Chondrocyte (in vitro differentiated cells): ENCODE measurements around the gene SEC24D. TPM values are rescaled to one million over a fixed set of nuclear protein-coding genes. Genes with fewer than 3 reads are reported as not detected.
A peak's percentile ranks its signal among the peaks of the same experiment; 100 is the strongest.

Experiments used
- DNase-seq: peaks from one replicate; pipeline ENCODE4 v3.0.0; 2021; ENCODE audit warnings: mixed read lengths, low spot score
- H3K27ac Mint-ChIP-seq: one replicate; pipeline ENCODE4 v1.8.0; 2021; ENCODE audit warnings: mild to moderate bottlenecking, moderate library complexity, mixed read lengths; ENCODE audit not compliant: unreplicated experiment
- H3K27me3 Mint-ChIP-seq: 2 replicates; pipeline ENCODE4 v1.8.0; 2021; ENCODE audit warnings: low read depth, mixed read lengths
- H3K36me3 Mint-ChIP-seq: 2 replicates; pipeline ENCODE4 v1.8.0; 2021; ENCODE audit warnings: low read depth, mixed read lengths
- H3K4me1 Mint-ChIP-seq: 2 replicates; pipeline ENCODE4 v1.8.0; 2021; ENCODE audit warnings: low read depth, mild to moderate bottlenecking, mixed read lengths
- H3K4me3 Mint-ChIP-seq: one replicate; pipeline ENCODE4 v1.8.0; 2021; ENCODE audit warnings: mild to moderate bottlenecking, moderate library complexity, mixed read lengths; ENCODE audit not compliant: unreplicated experiment
- H3K9me3 Mint-ChIP-seq: 2 replicates; pipeline ENCODE4 v1.8.0; 2021; ENCODE audit warnings: low read depth, mixed read lengths
- CTCF ChIP-seq: fragments of 200-600 bp; sonication (generic); IDR thresholded peaks from 2 replicates; pipeline ENCODE4 v1.5.0; 2021; ENCODE audit warnings: antibody characterized with exemption, mild to moderate bottlenecking, moderate library complexity
- total RNA-seq: library from RNA; stranded (reverse); gene quantifications from 3 replicates; pipeline ENCODE4 v1.2.1, GENCODE V29; 2021

The SEC24D gene
- total RNA-seq, 1 donor from 2014 or later, result 204 TPM

DNA sequence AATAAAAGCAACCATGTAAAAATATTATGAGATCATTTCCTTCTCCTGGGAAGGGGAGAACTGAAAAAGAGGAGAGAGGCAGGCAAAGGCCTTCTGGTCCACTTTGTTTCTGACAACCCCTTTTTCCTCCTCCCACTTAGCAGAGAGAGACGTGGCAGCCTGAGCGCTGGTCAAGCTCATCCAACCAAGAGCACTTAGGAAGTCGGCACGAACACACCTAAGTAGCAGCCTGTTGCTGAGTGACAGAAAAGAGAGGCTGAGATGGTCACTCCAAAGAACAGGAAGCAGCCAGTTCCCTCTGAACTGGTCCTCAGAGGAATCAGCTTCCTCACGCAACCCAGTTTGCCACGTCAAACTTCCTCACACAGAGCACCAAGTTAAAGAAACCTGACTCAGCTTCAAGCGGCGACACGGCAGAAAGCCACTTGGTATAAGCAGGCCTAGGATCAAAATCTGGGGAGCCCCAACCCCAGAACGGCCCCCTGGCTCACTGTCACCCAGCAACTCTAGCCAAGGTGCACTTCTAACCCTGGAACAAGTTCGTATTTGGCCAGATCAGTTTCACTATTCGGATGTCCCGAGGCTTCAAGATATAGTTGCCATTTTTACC, 861 bp downstream of the SEC24D start:
- H3K27me3 Mint-ChIP-seq, result no peaks in the 10 kb centered on the region
- H3K27ac Mint-ChIP-seq, result peak overlapping the region; percentile 100
- peaks cover 51% of the 10 kb centered on the region for H3K4me1 Mint-ChIP-seq
- TF ChIP-seq CTCF, result no peak
- DNase-seq, result no peak
- peak overlapping the region; percentile 90 for H3K4me3 Mint-ChIP-seq
- H3K36me3 Mint-ChIP-seq, result peaks cover 21% of the 10 kb centered on the region
- H3K9me3 Mint-ChIP-seq, result no peaks in the 10 kb centered on the region

- Mint-ChIP-seq H3K4me3 (peak overlapping the region; percentile 90), H3K27me3 (no peaks in the 10 kb centered on the region), H3K27ac (peak overlapping the region; percentile 100), H3K4me1 (peaks cover 58% of the 10 kb centered on the region), H3K36me3 (peaks cover 27% of the 10 kb centered on the region), H3K9me3 (no peaks in the 10 kb centered on the region)
- DNase-seq, result no peak
- TF ChIP-seq CTCF, result no peak
Measured at GRCh38 chr4:118834070-118834469, 1.9 kb downstream of the SEC24D start.

DNA sequence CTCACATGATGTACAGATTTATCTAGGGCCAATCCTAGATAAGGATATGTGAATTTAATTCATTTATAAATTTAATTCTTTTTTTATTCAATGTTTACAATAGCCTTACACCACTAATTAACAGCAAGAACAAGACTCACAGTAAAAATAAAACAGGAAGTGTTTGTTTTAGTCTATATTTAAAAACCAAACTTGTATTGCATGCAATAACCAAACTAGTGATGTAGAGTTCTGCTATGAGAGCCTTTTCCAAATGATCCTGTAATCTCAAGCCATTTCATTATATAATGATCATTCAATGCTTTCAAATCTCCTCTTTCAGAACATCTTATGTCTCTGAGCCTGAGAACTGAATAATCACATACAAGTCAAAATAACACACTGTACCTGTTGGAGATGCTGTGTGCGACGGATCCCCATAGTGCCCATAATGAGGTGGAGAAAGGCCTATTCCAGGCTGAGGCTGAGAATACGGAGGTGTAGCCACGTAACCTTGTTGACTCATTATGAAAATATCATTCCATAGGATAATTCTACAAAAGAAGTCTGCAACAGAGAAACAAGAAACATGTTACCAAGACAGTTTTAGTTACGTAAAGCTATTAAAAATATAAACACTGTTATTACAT, 2.6 kb downstream of the SEC24D start:
- peak overlapping the region; percentile 90 for H3K4me3 Mint-ChIP-seq
- TF ChIP-seq CTCF, result no peak
- H3K27ac Mint-ChIP-seq, result peak overlapping the region; percentile 100
- H3K4me1 Mint-ChIP-seq, result peaks cover 66% of the 10 kb centered on the region
- no peaks in the 10 kb centered on the region for H3K9me3 Mint-ChIP-seq
- H3K27me3 Mint-ChIP-seq, result no peaks in the 10 kb centered on the region
- DNase-seq, result no peak
- H3K36me3 Mint-ChIP-seq, result peaks cover 34% of the 10 kb centered on the region

GRCh38 chr4:118829107-118829506, 6.8 kb downstream of the SEC24D start:
- H3K27ac Mint-ChIP-seq, result peak overlapping the region; percentile 84
- H3K9me3 Mint-ChIP-seq, result no peaks in the 10 kb centered on the region
- no peak for TF ChIP-seq CTCF
- H3K27me3 Mint-ChIP-seq, result no peaks in the 10 kb centered on the region
- DNase-seq, result no peak
- no peak overlapping the region for H3K4me3 Mint-ChIP-seq
- peaks cover 46% of the 10 kb centered on the region for H3K36me3 Mint-ChIP-seq
- peaks cover 89% of the 10 kb centered on the region for H3K4me1 Mint-ChIP-seq

DNA sequence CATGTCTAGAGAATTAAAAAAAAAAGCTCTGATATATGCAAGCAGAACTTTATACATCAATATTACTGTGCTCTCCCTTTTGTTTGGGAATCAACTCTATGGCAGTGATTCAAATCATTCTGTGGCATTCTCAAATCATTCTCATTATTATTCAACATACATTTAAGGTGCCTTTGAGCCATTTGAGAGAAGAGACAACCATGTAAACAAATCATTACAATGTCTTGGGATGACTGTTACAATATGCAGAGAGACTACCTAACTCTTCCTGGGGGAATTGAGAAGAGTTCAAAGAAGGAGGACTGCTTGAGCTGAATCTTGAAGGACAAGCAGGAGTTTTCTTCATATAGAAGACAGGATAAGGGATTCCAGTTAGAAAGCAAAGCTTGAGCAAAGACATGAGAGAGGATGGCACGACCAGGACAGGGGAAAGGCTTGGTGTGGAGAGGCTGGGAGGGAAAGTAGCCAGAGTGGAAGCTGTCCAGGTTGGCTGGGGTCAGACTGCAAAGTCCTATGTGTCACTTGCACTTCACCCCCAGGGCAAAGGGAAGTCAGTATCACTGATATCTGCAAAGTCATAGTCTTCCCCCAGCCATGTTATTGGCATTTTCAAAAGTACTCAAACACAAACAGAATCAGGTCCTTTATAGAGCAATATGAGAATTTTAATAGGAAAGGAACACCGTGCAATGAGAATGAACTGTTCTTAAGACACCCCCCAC, 9.0 kb downstream of the SEC24D start:
- Mint-ChIP-seq H3K4me1 (peaks cover 89% of the 10 kb centered on the region), H3K27me3 (no peaks in the 10 kb centered on the region), H3K9me3 (no peaks in the 10 kb centered on the region), H3K4me3 (peak overlapping the region; percentile 35), H3K36me3 (peaks cover 45% of the 10 kb centered on the region), H3K27ac (peak overlapping the region; percentile 96)
- DNase-seq, result no peak
- TF ChIP-seq CTCF, result no peak
